ENCODE data around the gene SDHAF1. TPM values are rescaled to one million over a fixed set of nuclear protein-coding genes. Genes with fewer than 3 reads are reported as not detected.

SDHAF1 gene
- total and polyA plus RNA-seq, 5 donors from 2014 or later: 11.8 to 71.2 (median 63.6) TPM

GRCh38 chr19:36010402-36010801 lies 15.4 kb downstream of the SDHAF1 start:
- Mint-ChIP-seq H3K4me3 (peak overlapping the region; percentile 57 to 76 (median 68)), H3K27ac (peak overlapping the region in 1 of 3 donors; percentile 71), H3K9me3 (no peaks in the 10 kb centered on the region), H3K4me1 (peaks cover 4 to 47% (median 22%) of the 10 kb centered on the region in 4 donors), H3K27me3 (no peaks in the 10 kb centered on the region), H3K36me3 (peaks cover 6% of the 10 kb centered on the region)
- no peak overlapping the region for H3K27ac ChIP-seq (ENCODE audit: insufficient read depth, low read length, poor library complexity, severe bottlenecking)
- ATAC-seq (ENCODE audit: low read depth in 2 of 2) (no peak), DNase-seq (no peak)
- H3K9me3 ChIP-seq (ENCODE audit: control insufficient read depth in 2 of 2, low read length in 2 of 2): no peaks in the 10 kb centered on the region
- H3K27me3 ChIP-seq (ENCODE audit: control insufficient read depth, insufficient read depth, low read length): no peaks in the 10 kb centered on the region
- H3K4me1 ChIP-seq (ENCODE audit: control insufficient read depth, insufficient read depth, low read length, poor library complexity, severe bottlenecking): peaks cover 32% of the 10 kb centered on the region
- no peaks in the 10 kb centered on the region for H3K36me3 ChIP-seq (ENCODE audit: control insufficient read depth, insufficient read depth, low read length)
- H3K4me3 ChIP-seq (ENCODE audit: low read depth, low read length): no peak overlapping the region

DNA sequence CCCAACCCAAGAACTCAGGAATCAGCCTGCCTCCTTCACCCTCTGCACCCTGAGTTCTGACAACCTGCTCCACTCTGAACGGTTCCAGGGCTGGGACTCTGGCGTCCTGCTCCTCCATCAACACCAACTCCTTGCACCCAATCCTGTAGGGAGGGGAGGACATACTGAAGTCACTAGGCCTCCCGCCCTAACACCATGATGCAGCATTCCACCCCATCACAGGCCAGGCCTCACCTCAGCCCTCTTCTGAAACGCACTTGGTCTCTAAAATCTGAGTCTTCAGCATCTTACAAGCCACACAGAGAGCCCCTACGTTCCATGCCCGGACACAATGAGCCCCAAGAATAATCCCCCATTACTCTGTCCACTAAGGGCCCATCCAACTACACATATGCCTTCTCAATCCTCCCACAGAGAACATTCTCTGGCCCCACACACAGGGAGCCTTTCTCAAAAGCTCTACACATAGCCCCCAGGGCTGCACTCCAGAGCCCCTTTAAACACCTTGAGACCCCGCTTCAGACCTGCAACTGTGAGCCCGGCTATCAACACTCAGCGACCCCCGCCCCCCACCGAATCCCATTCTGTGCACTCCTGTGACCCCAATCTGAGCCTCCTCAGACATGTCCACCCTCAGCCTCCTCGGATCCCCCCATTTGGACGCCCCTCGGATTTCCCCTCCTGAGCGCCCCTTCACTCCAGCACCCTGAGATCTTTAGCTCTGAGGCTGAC lies 18.5 kb downstream of the SDHAF1 start:
- no peak for DNase-seq

DNA sequence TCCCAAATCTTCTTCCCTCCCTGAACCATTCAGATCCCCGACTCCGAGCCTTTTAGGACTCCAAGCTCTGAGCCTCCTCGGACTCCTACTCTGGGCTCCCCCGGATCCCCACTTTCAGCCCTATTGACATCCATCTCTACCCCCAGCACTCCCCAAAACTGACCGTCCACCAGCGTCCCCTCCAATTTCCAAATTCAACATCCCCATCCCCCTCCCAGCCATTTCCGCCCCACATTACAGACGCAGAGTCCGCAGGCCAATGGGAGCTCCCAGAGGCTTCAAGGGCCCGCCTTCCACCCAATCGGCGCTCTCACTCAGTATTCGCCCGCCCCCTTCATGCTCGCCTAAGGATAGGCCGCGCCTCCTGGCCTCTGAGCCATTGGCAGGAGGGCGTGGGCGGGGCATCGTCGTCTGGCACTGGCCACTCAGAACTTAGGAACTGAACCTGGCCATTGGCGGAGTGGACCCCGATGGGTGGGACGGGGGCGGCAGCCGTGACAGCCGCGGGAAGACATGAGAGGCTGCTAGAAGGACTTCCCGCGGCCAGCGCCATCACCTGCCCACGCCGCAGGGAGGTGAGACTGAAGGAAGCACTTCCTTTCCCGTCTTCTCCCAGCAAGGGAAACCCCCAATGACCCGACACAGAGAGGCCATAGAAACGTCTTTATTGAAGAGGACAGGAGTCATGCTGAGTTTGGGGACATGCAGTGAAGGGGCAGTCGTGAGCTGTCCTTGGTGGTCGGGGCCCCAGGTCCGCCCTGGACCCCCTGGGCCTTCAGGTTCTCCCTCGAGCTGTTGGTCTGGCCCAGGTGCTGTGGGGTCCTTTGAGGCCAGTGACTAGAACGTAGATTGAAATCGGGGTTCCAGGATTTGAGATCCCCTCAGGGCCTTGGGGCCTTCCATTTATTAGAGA lies 19.3 kb downstream of the SDHAF1 start, which contains the start of gene ALKBH6:
TSS of gene ALKBH6 (minus strand) at position 202 of the 913 bp plus-strand sequence. CDS start 816 bp downstream, outside the sequence.
- H3K27me3 Mint-ChIP-seq: no peaks in the 10 kb centered on the region
- H3K9me3 ChIP-seq (ENCODE audit: control insufficient read depth in 2 of 2, low read length in 2 of 2): no peaks in the 10 kb centered on the region
- no peaks in the 10 kb centered on the region for H3K9me3 Mint-ChIP-seq
- H3K36me3 ChIP-seq (ENCODE audit: control insufficient read depth, insufficient read depth, low read length): no peaks in the 10 kb centered on the region
- DNase-seq (peak; percentile 98 to 100 (median 99)), ATAC-seq (ENCODE audit: low read depth in 2 of 2) (peak; percentile 98 to 99)
- peak within 1 kb of the TSS; percentile 90 for H3K4me3 ChIP-seq (ENCODE audit: low read depth, low read length)
- H3K27ac ChIP-seq (ENCODE audit: insufficient read depth, low read length, poor library complexity, severe bottlenecking): peak within 1 kb of the TSS; percentile 85
- no peaks in the 10 kb centered on the region for H3K27me3 ChIP-seq (ENCODE audit: control insufficient read depth, insufficient read depth, low read length)
- H3K4me3 Mint-ChIP-seq: peak within 1 kb of the TSS; percentile 86 to 99 (median 98)
- H3K36me3 Mint-ChIP-seq: peaks cover 5% of the 10 kb centered on the region
- peaks cover 23% of the 10 kb centered on the region for H3K4me1 ChIP-seq (ENCODE audit: control insufficient read depth, insufficient read depth, low read length, poor library complexity, severe bottlenecking)
- peaks cover 4 to 45% (median 24%) of the 10 kb centered on the region in 4 donors for H3K4me1 Mint-ChIP-seq
- H3K27ac Mint-ChIP-seq: peak within 1 kb of the TSS; percentile 97 to 100 (median 97)

More for the DNA sequence above, 18.5 kb downstream of the SDHAF1 start:
- peak overlapping the region; percentile 90 for H3K4me3 ChIP-seq (ENCODE audit: low read depth, low read length)
- no peaks in the 10 kb centered on the region for H3K27me3 Mint-ChIP-seq
- H3K4me1 Mint-ChIP-seq: peaks cover 4 to 50% (median 25%) of the 10 kb centered on the region in 4 donors
- H3K4me3 Mint-ChIP-seq: peak overlapping the region; percentile 86 to 99 (median 98)
- peak overlapping the region; percentile 85 for H3K27ac ChIP-seq (ENCODE audit: insufficient read depth, low read length, poor library complexity, severe bottlenecking)
- no peaks in the 10 kb centered on the region for H3K27me3 ChIP-seq (ENCODE audit: control insufficient read depth, insufficient read depth, low read length)
- no peaks in the 10 kb centered on the region for H3K36me3 ChIP-seq (ENCODE audit: control insufficient read depth, insufficient read depth, low read length)
- H3K4me1 ChIP-seq (ENCODE audit: control insufficient read depth, insufficient read depth, low read length, poor library complexity, severe bottlenecking): peaks cover 32% of the 10 kb centered on the region
- no peaks in the 10 kb centered on the region for H3K9me3 ChIP-seq (ENCODE audit: control insufficient read depth in 2 of 2, low read length in 2 of 2)
- H3K9me3 Mint-ChIP-seq: no peaks in the 10 kb centered on the region
- peak overlapping the region; percentile 97 to 100 (median 97) for H3K27ac Mint-ChIP-seq
- H3K36me3 Mint-ChIP-seq: peaks cover 5% of the 10 kb centered on the region
- ATAC-seq (ENCODE audit: low read depth in 2 of 2): no peak

- H3K4me1 ChIP-seq (ENCODE audit: control insufficient read depth, insufficient read depth, low read length, poor library complexity, severe bottlenecking): peaks cover 10% of the 10 kb centered on the region
- H3K27ac ChIP-seq (ENCODE audit: insufficient read depth, low read length, poor library complexity, severe bottlenecking): no peak overlapping the region
- no peaks in the 10 kb centered on the region for H3K27me3 ChIP-seq (ENCODE audit: control insufficient read depth, insufficient read depth, low read length)
- H3K4me3 ChIP-seq (ENCODE audit: low read depth, low read length): no peak overlapping the region
- H3K9me3 Mint-ChIP-seq: peaks cover 0 to 2% (median 0%) of the 10 kb centered on the region in 7 donors
- H3K9me3 ChIP-seq (ENCODE audit: control insufficient read depth in 2 of 2, low read length in 2 of 2): no peaks in the 10 kb centered on the region
- H3K36me3 Mint-ChIP-seq: peaks cover 11% of the 10 kb centered on the region
- peaks cover 4 to 19% (median 11%) of the 10 kb centered on the region in 4 donors for H3K4me1 Mint-ChIP-seq
- no peak overlapping the region for H3K27ac Mint-ChIP-seq
- H3K27me3 Mint-ChIP-seq: no peaks in the 10 kb centered on the region
- H3K36me3 ChIP-seq (ENCODE audit: control insufficient read depth, insufficient read depth, low read length): peaks cover 14% of the 10 kb centered on the region
- DNase-seq (no peak), ATAC-seq (ENCODE audit: low read depth in 2 of 2) (no peak)
- H3K4me3 Mint-ChIP-seq: no peak overlapping the region
These were observed 24.2 kb downstream of the SDHAF1 start for GRCh38 chr19:36019061-36019670.

DNA sequence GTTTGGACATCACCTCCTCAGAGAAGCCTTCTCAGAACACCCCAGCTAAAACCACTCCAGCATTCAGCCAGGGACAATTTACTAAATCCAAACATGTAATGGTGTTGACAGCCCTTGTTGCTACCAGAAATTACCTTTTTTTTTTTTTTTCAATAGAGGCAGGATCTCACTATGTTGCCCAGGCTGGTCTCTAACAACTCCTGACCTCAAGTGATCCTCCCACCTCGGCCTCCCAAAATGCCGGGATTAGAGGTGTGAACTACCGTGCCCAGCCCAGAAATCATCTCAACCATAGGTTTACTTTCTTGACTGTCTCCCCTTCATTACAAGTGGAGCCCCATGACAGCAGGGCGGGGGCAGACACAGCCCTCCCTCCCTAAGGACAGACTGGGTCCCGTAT lies 28.4 kb downstream of the SDHAF1 start:
- DNase-seq: no peak
- H3K27ac Mint-ChIP-seq: no peak overlapping the region

GRCh38 chr19:36025541-36025940 lies 30.6 kb downstream of the SDHAF1 start:
- H3K4me3 ChIP-seq (ENCODE audit: low read depth, low read length): no peak overlapping the region
- DNase-seq (no peak), ATAC-seq (ENCODE audit: low read depth in 2 of 2) (no peak)
- no peak overlapping the region for H3K27ac ChIP-seq (ENCODE audit: insufficient read depth, low read length, poor library complexity, severe bottlenecking)
- H3K27me3 ChIP-seq (ENCODE audit: control insufficient read depth, insufficient read depth, low read length): no peaks in the 10 kb centered on the region
- H3K36me3 ChIP-seq (ENCODE audit: control insufficient read depth, insufficient read depth, low read length): peaks cover 14% of the 10 kb centered on the region
- no peaks in the 10 kb centered on the region for H3K4me1 Mint-ChIP-seq
- H3K9me3 Mint-ChIP-seq: peaks cover 0 to 2% (median 0%) of the 10 kb centered on the region in 7 donors
- no peak overlapping the region for H3K4me3 Mint-ChIP-seq
- H3K4me1 ChIP-seq (ENCODE audit: control insufficient read depth, insufficient read depth, low read length, poor library complexity, severe bottlenecking): no peaks in the 10 kb centered on the region
- peaks cover 25% of the 10 kb centered on the region for H3K36me3 Mint-ChIP-seq
- H3K27ac Mint-ChIP-seq: no peak overlapping the region
- H3K27me3 Mint-ChIP-seq: no peaks in the 10 kb centered on the region
- no peaks in the 10 kb centered on the region for H3K9me3 ChIP-seq (ENCODE audit: control insufficient read depth in 2 of 2, low read length in 2 of 2)

More for the DNA sequence above, 28.4 kb downstream of the SDHAF1 start:
- H3K36me3 ChIP-seq (ENCODE audit: control insufficient read depth, insufficient read depth, low read length): peaks cover 14% of the 10 kb centered on the region
- Mint-ChIP-seq H3K36me3 (peaks cover 18% of the 10 kb centered on the region), H3K9me3 (peaks cover 0 to 2% (median 0%) of the 10 kb centered on the region in 7 donors), H3K4me3 (no peak overlapping the region), H3K27me3 (no peaks in the 10 kb centered on the region), H3K4me1 (no peaks in the 10 kb centered on the region)
- no peaks in the 10 kb centered on the region for H3K9me3 ChIP-seq (ENCODE audit: control insufficient read depth in 2 of 2, low read length in 2 of 2)
- no peak overlapping the region for H3K27ac ChIP-seq (ENCODE audit: insufficient read depth, low read length, poor library complexity, severe bottlenecking)
- H3K4me3 ChIP-seq (ENCODE audit: low read depth, low read length): no peak overlapping the region
- no peak for ATAC-seq (ENCODE audit: low read depth in 2 of 2)
- H3K4me1 ChIP-seq (ENCODE audit: control insufficient read depth, insufficient read depth, low read length, poor library complexity, severe bottlenecking): no peaks in the 10 kb centered on the region
- H3K27me3 ChIP-seq (ENCODE audit: control insufficient read depth, insufficient read depth, low read length): no peaks in the 10 kb centered on the region

- no peak overlapping the region for H3K27ac Mint-ChIP-seq
- Histone ChIP-seq H3K4me3 (ENCODE audit: low read depth, low read length) (no peak overlapping the region), H3K9me3 (ENCODE audit: control insufficient read depth in 2 of 2, low read length in 2 of 2) (no peaks in the 10 kb centered on the region), H3K36me3 (ENCODE audit: control insufficient read depth, insufficient read depth, low read length) (peaks cover 12% of the 10 kb centered on the region), H3K4me1 (ENCODE audit: control insufficient read depth, insufficient read depth, low read length, poor library complexity, severe bottlenecking) (no peaks in the 10 kb centered on the region), H3K27me3 (ENCODE audit: control insufficient read depth, insufficient read depth, low read length) (no peaks in the 10 kb centered on the region), H3K27ac (ENCODE audit: insufficient read depth, low read length, poor library complexity, severe bottlenecking) (no peak overlapping the region)
- DNase-seq (no peak), ATAC-seq (ENCODE audit: low read depth in 2 of 2) (no peak)
- H3K27me3 Mint-ChIP-seq: no peaks in the 10 kb centered on the region
- peaks cover 0 to 1% (median 0%) of the 10 kb centered on the region in 4 donors for H3K4me1 Mint-ChIP-seq
- no peak overlapping the region for H3K4me3 Mint-ChIP-seq
- peaks cover 29% of the 10 kb centered on the region for H3K36me3 Mint-ChIP-seq
- H3K9me3 Mint-ChIP-seq: peaks cover 0 to 2% (median 0%) of the 10 kb centered on the region in 7 donors
These were observed 31.3 kb downstream of the SDHAF1 start for GRCh38 chr19:36026091-36026876.

Measured in CD4-positive, CD25-positive, alpha-beta regulatory T cell (primary cell).